Nephron progenitor cell (in vitro differentiated cells): Measurements from ENCODE around the gene IGDCC3.

ENCODE experiments used
- DNase-seq: peaks from one replicate; pipeline ENCODE4 v3.0.0; 2021
- H3K27ac Mint-ChIP-seq: 2 replicates; pipeline ENCODE4 v1.8.0; 2021; ENCODE audit warnings: mild to moderate bottlenecking, moderate library complexity, mixed read lengths
- H3K27me3 Mint-ChIP-seq: 2 replicates; pipeline ENCODE4 v1.8.0; 2021; ENCODE audit warnings: mild to moderate bottlenecking, low read depth, mixed read lengths; ENCODE audit not compliant: poor library complexity
- H3K36me3 Mint-ChIP-seq: 2 replicates; pipeline ENCODE4 v1.8.0; 2021; ENCODE audit warnings: low read depth, mixed read lengths
- H3K4me1 Mint-ChIP-seq: 2 replicates; pipeline ENCODE4 v1.8.0; 2021; ENCODE audit warnings: mixed read lengths
- H3K4me3 Mint-ChIP-seq: 2 replicates; pipeline ENCODE4 v1.8.0; 2021; ENCODE audit warnings: mild to moderate bottlenecking, moderate library complexity, mixed read lengths
- H3K9me3 Mint-ChIP-seq: 2 replicates; pipeline ENCODE4 v1.8.0; 2021; ENCODE audit warnings: mild to moderate bottlenecking, moderate library complexity, mixed read lengths
- CTCF ChIP-seq: fragments of 200-600 bp; sonication (generic); IDR thresholded peaks from 2 replicates; pipeline ENCODE4 v1.5.0; 2021; ENCODE audit warnings: antibody characterized with exemption

The IGDCC3 gene

GRCh38 chr15:65286704-65287519 lies 90.9 kb downstream of the IGDCC3 start, which contains the start of gene PARP16:
Gene PARP16, minus strand, starts transcription at chr15:65286883. Its CDS starts 457 bp downstream, at chr15:65286426.
- Mint-ChIP-seq H3K27ac (peak within 1 kb of the TSS; percentile 78), H3K9me3 (no peaks in the 10 kb centered on the region), H3K36me3 (peaks cover 18% of the 10 kb centered on the region), H3K4me3 (peak within 1 kb of the TSS; percentile 85), H3K27me3 (peaks cover 3% of the 10 kb centered on the region), H3K4me1 (peaks cover 30% of the 10 kb centered on the region)
- no peak for TF ChIP-seq CTCF
- peak; percentile 94 for DNase-seq

GRCh38 chr15:65286069-65286703 lies 91.6 kb downstream of the IGDCC3 start:
- Mint-ChIP-seq H3K9me3 (no peaks in the 10 kb centered on the region), H3K4me3 (peak overlapping the region; percentile 85), H3K4me1 (peaks cover 30% of the 10 kb centered on the region), H3K27me3 (peaks cover 3% of the 10 kb centered on the region), H3K36me3 (peaks cover 18% of the 10 kb centered on the region), H3K27ac (peak overlapping the region; percentile 78)
- peak; percentile 67 for DNase-seq
- no peak for TF ChIP-seq CTCF

- no peaks in the 10 kb centered on the region for H3K9me3 Mint-ChIP-seq
- peaks cover 18% of the 10 kb centered on the region for H3K36me3 Mint-ChIP-seq
- no peak for TF ChIP-seq CTCF
- H3K4me1 Mint-ChIP-seq: peaks cover 36% of the 10 kb centered on the region
- peak overlapping the region; percentile 85 for H3K4me3 Mint-ChIP-seq
- H3K27me3 Mint-ChIP-seq: peaks cover 3% of the 10 kb centered on the region
- peak overlapping the region; percentile 78 for H3K27ac Mint-ChIP-seq
- no peak for DNase-seq
Observed at GRCh38 chr15:65285291-65286068, 92.3 kb downstream of the IGDCC3 start.

GRCh38 chr15:65278480-65278879 lies 99.3 kb downstream of the IGDCC3 start:
- peak overlapping the region; percentile 39 for H3K27ac Mint-ChIP-seq
- no peak for TF ChIP-seq CTCF
- peaks cover 2% of the 10 kb centered on the region for H3K27me3 Mint-ChIP-seq
- H3K4me3 Mint-ChIP-seq: no peak overlapping the region
- no peaks in the 10 kb centered on the region for H3K9me3 Mint-ChIP-seq
- peaks cover 21% of the 10 kb centered on the region for H3K4me1 Mint-ChIP-seq
- H3K36me3 Mint-ChIP-seq: peaks cover 22% of the 10 kb centered on the region
- DNase-seq: no peak
